Measurements from ENCODE around the gene DLAT.
A peak's percentile ranks its signal among the peaks of the same experiment; 100 is the strongest.
"Not testable (repeated sequence)": the region's sequence is repeated elsewhere in the genome, so short reads cannot be mapped to it uniquely, and the experiment has no call there.

DLAT gene

DNA sequence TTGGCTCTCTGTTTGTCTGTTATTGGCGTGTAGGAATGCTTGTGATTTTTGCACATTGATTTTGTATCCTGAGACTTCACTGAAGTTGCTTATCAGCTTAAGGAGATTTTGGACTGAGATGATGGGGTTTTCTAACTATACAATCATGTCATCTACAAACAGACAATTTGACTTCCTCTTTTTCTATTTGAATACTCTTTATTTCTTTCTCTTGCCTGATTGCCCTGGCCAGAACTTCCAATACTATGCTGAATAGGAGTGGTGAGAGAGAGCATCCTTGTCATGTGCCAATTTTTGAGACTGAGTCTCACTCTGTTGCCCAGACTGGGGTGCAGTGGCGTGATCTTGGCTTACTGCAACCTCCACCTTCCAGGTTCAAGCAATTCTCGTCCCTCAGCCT is 23.0 kb downstream of the DLAT start:
- DNase-seq (ENCODE audit: extremely low read depth in 1 of 2, low read depth in 1 of 2): not testable (repeated sequence)

- no peak for DNase-seq (ENCODE audit: extremely low read depth in 1 of 2, low read depth in 1 of 2)
Observed at GRCh38 chr11:112049777-112050176, 24.6 kb downstream of the DLAT start.

- DNase-seq (ENCODE audit: extremely low read depth in 1 of 2, low read depth in 1 of 2): no peak
Observed at GRCh38 chr11:112050721-112051120, 25.5 kb downstream of the DLAT start.

DNA sequence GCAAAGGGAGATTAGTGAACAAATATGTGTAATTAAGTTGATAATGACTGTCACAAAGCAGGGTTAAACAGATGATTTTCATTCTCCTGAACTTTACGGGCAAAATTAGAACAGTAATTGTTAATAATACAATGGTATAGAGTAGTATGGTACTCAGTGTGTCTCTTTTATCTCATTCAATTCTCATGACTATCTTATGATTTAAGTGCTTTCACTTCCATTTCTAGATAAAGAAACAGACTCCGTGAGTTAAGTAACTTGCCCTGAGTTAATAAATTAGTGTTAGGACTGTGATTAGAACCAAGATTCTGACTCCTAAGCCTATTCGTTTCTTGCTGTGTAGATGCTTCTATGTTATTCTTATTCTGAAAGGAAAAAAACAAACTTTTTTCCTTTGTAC is 26.6 kb downstream of the DLAT start:
- no peak for DNase-seq (ENCODE audit: extremely low read depth in 1 of 2, low read depth in 1 of 2)

GRCh38 chr11:112057170-112057569 is 32.0 kb downstream of the DLAT start:
- no peak for DNase-seq (ENCODE audit: extremely low read depth in 1 of 2, low read depth in 1 of 2)

GRCh38 chr11:112058103-112058502 is 32.9 kb downstream of the DLAT start:
- no peak for DNase-seq (ENCODE audit: extremely low read depth in 1 of 2, low read depth in 1 of 2)

DNA sequence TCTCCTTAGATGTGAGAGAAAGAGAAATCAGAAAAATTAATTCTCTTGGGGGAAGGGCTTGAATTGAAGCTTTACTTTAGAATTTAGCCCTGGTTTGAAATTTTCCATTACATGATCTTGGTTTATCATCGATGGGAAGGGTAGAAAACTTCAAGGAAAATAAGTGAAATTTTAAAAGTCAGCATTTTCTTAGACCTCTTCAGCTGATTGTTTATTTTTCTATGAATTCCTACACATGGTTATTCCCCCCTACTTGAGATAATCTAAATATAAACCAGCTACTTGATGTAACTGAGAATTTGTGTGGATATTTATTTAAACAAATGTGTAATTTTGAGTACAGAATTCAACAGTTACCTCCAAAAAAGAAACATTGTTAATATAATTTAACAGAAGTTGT is 37.7 kb downstream of the DLAT start:
- no peak for DNase-seq (ENCODE audit: extremely low read depth in 1 of 2, low read depth in 1 of 2)

DNA sequence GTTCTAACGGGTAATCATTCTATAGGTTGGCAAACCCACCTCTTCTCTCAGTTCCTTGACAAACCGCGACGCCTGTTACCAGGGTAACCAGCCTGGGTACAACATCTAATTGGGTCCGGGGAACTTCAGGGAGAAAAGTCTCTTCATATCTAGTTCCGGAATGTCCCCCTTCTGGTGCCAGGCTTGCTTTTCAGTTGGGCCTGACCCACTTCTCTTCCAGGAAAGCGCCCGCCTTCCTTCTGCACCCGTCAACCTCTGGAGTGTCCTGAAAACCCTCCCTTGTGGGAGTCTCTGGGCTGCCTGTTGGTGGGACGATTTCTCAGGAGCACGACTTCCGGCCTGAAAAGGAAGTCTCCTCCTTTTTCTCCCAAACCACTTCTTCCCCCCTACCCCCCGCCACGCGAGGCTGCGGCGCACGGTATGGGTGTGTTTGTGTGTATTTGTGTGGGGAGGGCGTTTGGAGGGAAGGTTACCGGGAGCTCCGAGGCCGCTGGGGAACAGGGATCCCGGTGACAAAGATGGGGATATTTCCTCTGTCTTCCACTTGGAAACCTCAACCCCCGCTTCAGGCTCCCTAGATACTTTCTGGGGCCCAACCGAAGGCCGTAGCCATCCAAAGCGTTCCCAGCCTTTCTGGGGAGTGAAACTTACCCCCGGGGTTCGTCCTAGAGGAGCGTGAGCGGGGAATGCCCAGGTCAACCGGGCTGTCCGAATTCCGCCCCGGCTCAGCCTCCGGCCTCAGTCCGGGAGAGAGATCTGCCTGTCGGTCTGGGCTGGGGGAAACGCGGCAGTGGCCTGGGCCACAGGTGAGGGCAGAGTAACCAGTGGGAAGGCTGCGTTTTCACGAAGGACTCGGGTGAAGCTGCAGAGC is 49.0 kb downstream of the DLAT start, which contains the start of the genes NKAPD1 and PIH1D2:
Gene NKAPD1, plus strand, starts transcription at position 359 of the 871 bp plus-strand sequence. CDS start 1,276 bp downstream, outside the sequence.
Gene PIH1D2, minus strand, starts transcription at position 77 of the 871 bp plus-strand sequence. CDS start 843 bp downstream, outside the sequence.
- DNase-seq (ENCODE audit: extremely low read depth in 1 of 2, low read depth in 1 of 2): peak; percentile 49 to 64

DNA sequence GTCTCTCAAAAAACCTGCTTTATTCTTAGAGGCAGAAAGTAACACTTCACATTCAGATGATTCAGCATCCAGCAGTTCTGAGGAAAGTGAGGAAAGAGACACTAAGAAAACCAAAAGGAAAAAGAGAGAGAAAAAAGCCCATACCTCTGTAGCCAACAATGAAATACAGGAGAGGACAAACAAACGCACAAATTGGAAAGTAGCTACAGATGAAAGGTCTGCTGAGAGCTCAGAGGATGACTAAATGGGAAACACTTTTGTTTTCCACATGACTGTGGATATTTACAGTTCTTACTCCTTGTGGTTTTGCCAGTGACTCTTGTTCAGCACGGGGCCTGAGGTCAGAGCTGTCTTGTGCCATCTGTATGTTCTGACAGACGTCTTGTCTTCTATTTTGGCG is 57.5 kb downstream of the DLAT start:
- DNase-seq (ENCODE audit: extremely low read depth in 1 of 2, low read depth in 1 of 2): no peak

DNA sequence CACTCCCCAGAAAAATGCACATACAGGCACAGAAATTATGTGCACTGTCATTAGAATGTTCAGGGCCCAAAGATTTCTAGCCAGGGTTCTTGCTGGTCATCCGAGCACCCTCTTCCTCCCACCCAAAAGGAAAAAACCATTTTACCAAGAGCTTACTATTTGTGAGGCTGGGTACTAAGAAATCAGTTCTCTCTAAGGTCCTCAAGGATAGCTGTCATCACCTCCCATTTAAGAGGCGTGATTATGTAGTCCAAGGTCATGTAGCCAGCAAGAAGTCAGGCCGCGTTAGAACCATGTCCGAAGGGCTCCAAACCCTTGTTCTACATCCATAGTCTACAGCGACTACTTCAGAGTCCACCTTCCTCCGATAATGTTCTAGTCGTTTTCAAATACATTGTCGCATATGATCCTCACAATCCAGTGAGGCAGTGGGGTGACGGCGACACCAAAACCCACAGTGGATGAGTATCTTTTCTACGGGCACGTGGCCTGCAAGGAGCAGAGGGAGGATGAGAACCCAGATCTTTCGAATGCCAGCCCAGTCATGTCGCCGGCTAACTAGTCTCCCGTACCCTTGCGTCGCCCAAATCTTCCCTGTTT is 60.7 kb downstream of the DLAT start:
- DNase-seq (ENCODE audit: extremely low read depth in 1 of 2, low read depth in 1 of 2): peak in 1 of 2 donors; percentile 22

DNA sequence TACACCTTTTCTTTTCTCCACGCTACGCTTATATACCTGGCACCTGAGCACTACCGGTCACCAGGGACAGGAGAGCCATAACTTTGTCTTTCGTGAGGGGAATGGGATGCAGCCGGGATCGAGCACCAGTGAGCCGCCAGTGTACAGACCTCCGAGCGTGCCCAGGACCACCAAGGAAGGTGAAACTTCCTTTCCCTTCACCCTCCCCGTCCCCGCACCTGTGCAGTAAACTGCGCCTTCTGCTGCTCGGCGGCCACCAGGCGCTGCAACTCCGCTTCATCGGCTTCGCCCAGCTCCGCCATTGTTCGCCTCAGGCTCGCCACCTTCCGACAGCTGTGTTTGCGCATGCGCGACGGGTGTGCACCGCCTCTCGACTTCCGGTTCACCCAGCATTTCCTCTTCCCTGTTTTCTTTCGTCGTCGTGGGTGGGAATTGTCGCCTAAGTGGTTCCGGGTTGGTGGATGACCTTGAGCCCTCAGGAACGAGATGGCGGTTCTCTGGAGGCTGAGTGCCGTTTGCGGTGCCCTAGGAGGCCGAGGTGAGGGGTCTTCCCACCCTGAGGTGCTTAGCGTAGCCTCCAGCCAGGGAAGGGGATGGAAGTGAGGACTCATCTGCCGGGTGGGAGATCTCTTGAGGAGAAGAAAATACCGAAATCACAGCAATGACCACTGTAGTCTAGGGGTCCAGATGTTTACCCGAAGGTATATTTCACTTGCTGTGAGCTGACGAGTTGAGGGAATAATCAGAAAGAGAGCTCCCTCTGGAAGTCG is 61.4 kb downstream of the DLAT start, which contains the start of the genes SDHD and TIMM8B:
Gene SDHD, plus strand, starts transcription at position 452 of the 770 bp plus-strand sequence. Its CDS starts 35 bp downstream, at position 487.
Gene TIMM8B, minus strand, starts transcription at position 335 of the 770 bp plus-strand sequence. Its CDS starts 33 bp downstream, at position 302.
- peak; percentile 86 to 94 for DNase-seq (ENCODE audit: extremely low read depth in 1 of 2, low read depth in 1 of 2)

- DNase-seq (ENCODE audit: extremely low read depth in 1 of 2, low read depth in 1 of 2): no peak
Observed at GRCh38 chr11:112087212-112087611, 62.0 kb downstream of the DLAT start.

DNA sequence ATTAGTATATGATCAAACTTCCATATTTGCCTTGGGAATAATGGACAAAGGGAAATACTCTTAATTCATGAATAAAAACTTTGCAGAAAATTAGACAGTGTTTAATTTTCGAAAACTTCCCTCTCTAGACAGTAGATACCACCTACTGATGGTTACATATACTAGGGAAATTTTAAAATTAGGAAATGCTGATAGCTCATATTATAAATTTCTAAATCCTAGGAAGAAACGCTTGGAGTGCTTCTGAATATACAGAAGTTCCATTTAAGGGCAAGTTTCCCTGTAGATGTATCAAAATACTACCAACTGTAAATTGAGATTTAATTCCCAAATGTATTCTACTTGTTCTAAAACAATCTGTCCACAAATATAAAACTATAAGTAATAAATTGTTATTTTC is 70.1 kb downstream of the DLAT start:
- not testable (repeated sequence) for DNase-seq (ENCODE audit: extremely low read depth in 1 of 2, low read depth in 1 of 2)

DNA sequence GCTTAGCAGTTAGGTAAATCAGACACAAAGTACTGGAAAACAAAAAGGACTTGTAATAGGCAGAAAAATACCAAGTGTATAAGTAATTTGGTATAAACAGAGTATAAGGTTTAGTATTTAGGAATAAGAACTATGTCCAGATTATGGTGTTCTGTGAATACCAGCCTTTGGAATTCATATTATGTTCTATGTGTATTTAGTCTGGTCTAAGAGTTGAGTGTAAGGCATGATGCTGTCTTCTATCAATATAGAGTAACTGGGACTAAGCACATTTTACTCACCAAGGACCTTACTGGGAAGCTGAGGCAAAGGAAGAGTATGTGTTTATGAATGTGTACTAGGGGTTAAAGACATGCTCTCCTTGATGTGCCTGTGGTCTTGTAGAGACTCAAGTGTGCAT is 71.0 kb downstream of the DLAT start:
- DNase-seq (ENCODE audit: extremely low read depth in 1 of 2, low read depth in 1 of 2): no peak

GRCh38 chr11:112097734-112098528 is 72.7 kb downstream of the DLAT start:
- no peak for DNase-seq (ENCODE audit: extremely low read depth in 1 of 2, low read depth in 1 of 2)

GRCh38 chr11:112100462-112100861 is 75.3 kb downstream of the DLAT start:
- no peak for DNase-seq (ENCODE audit: extremely low read depth in 1 of 2, low read depth in 1 of 2)

DNA sequence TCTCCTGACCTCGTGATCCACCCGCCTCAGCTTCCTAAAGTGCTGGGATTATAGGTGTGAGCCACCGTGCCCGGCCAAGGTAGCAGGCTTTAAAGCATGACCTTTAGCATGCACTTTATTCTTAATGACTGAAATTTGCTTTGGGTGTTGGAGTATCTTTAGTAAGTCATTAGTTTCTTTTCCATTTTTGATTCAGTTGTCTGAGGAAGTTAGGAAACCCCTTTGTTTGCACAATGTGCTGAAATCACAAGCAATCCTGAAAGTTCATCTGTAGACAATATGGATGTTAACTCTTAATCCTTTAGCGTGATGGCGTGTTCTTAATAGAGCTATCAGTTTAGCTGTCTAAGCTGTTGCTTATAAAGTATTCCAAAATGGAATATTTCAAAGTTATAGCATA is 78.2 kb downstream of the DLAT start:
- no peak for DNase-seq (ENCODE audit: extremely low read depth in 1 of 2, low read depth in 1 of 2)

DNA sequence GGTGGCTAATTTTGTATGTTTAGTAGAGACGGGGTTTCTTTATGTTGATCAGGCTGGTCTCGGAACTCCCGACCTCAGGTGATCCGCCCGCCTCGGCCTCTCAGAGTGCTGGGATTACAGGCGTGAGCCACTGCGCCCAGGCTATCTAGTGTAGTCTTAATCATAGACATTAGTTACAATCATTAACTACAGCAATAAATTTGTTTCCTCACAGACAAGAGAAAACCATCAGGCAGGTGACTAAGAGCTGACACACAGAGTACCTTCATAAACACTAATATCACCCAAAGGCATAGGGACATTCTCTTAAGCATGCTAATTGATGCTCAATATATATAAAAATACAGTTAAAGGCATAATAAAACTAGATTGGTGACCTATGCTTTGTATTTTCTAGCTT is 80.9 kb downstream of the DLAT start:
- no peak for DNase-seq (ENCODE audit: extremely low read depth in 1 of 2, low read depth in 1 of 2)

Data from stimulated activated CD8-positive, alpha-beta memory T cell treated with anti-CD3 and anti-CD28 coated beads, Interleukin-7, amount 100 ng/mL, for 48 hours (primary cell).